B cell (primary cell): ENCODE results near the gene STK11. TPM values are rescaled to one million over a fixed set of nuclear protein-coding genes. Genes with fewer than 3 reads are reported as not detected.
A peak's percentile ranks its signal among the peaks of the same experiment; 100 is the strongest.

Source experiments
- ATAC-seq: fragments of 200-7000 bp; cut with Tn5 transposase; one replicate; pipeline ENCODE4 v1.10.0; 2021; ENCODE audit warnings: low read depth, mild to moderate bottlenecking, moderate number of reproducible peaks, moderate library complexity
- CTCF ChIA-PET: fragments of 350-600 bp; sonication (Branson Sonifier 250); formaldehyde crosslinking; loops from one replicate; lab custom pipeline; 2021; ENCODE audit warnings: antibody characterized with exemption, inconsistent platforms; lab: Charles Lee
- POLR2A ChIA-PET: fragments of 350-600 bp; sonication (Branson Sonifier 250); formaldehyde crosslinking; loops from one replicate; lab custom pipeline; 2021; ENCODE audit warnings: antibody characterized with exemption; lab: Charles Lee
- DNase-seq: peaks from one replicate; pipeline ENCODE4 v3.0.0; 2013
- H2AFZ ChIP-seq: 2 replicates; pipeline ENCODE4 v1.6.1; 2012; ENCODE audit warnings: mild to moderate bottlenecking, low read depth, low read length; ENCODE audit not compliant: insufficient read depth, poor library complexity, severe bottlenecking
- H3K27ac ChIP-seq, 2 donors: 1 replicate in 1 of 2; 2 replicates in 1 of 2; pipeline ENCODE4 v1.5.1; 2012 to 2013; ENCODE audit warnings: low read length in 2 of 2, mild to moderate bottlenecking in 2 of 2, moderate library complexity in 1 of 2
- H3K27me3 ChIP-seq, 4 experiments: fragments of 200-600 bp in 1 of 4; sonication (generic) in 1 of 4; replicated peaks in 1 of 4; 1 replicate in 2 of 4; 2 replicates in 2 of 4; pipeline versions ENCODE4 v1.6.1 to v1.7.0; 2013 to 2016; ENCODE audit warnings: low read length in 3 of 4, mild to moderate bottlenecking in 2 of 4, mixed read lengths in 1 of 4, moderate library complexity in 1 of 4; ENCODE audit not compliant: insufficient read depth in 4 of 4, control insufficient read depth in 3 of 4; ENCODE audit errors: control extremely low read depth in 1 of 4
- H3K36me3 ChIP-seq, 2 experiments: replicated peaks in 1 of 2; 1 replicate in 1 of 2; 2 replicates in 1 of 2; pipeline versions ENCODE4 v1.6.1 to v1.7.1; 2013; ENCODE audit warnings: low read length in 1 of 2; ENCODE audit not compliant: insufficient read depth in 2 of 2, control insufficient read depth in 1 of 2; ENCODE audit errors: control extremely low read depth in 1 of 2, extremely low read depth in 1 of 2
- H3K4me1 ChIP-seq, 2 donors: fragments of 200-600 bp in 1 of 2; sonication (generic) in 1 of 2; 1 replicate in 1 of 2; 2 replicates in 1 of 2; pipeline versions ENCODE4 v1.5.1 to v1.6.1; 2013 to 2017; ENCODE audit warnings: low read length in 2 of 2; ENCODE audit not compliant: control insufficient read depth in 2 of 2, insufficient read depth in 2 of 2
- H3K4me2 ChIP-seq: replicated peaks from 2 replicates; pipeline ENCODE3; 2012; ENCODE audit warnings: mild to moderate bottlenecking, low read depth, low read length; ENCODE audit not compliant: poor library complexity, severe bottlenecking
- H3K4me3 ChIP-seq, 5 experiments: fragments of 200-600 bp in 1 of 5; sonication (generic) in 1 of 5; 1 replicate in 3 of 5; 2 replicates in 2 of 5; pipeline versions ENCODE4 v1.5.1 to v1.7.0; 2011 to 2016; ENCODE audit warnings: low read length in 4 of 5, mild to moderate bottlenecking in 4 of 5, low read depth in 2 of 5, control low read depth in 1 of 5, moderate library complexity in 1 of 5; ENCODE audit not compliant: insufficient read depth in 1 of 5; ENCODE audit errors: control extremely low read depth in 1 of 5, extremely low read depth in 1 of 5
- H3K79me2 ChIP-seq: fragments of 200-600 bp; sonication (generic); one replicate; pipeline ENCODE4 v1.6.0; 2016; ENCODE audit warnings: low read length; ENCODE audit not compliant: control insufficient read depth, insufficient read depth
- H3K9ac ChIP-seq: fragments of 200-600 bp; sonication (generic); 2 replicates; pipeline ENCODE4 v1.6.1; 2017; ENCODE audit warnings: mild to moderate bottlenecking, low read length, moderate library complexity
- H3K9me3 ChIP-seq, 3 donors: one replicate each; pipeline versions ENCODE4 v1.6.1 to v1.7.1; 2013; ENCODE audit warnings: low read length in 2 of 3; ENCODE audit not compliant: control insufficient read depth in 2 of 3, insufficient read depth in 1 of 3; ENCODE audit errors: control extremely low read depth in 1 of 3
- H4K20me1 ChIP-seq: 2 replicates; pipeline ENCODE4 v1.6.0; 2012; ENCODE audit warnings: mild to moderate bottlenecking, low read length; ENCODE audit not compliant: insufficient read depth, control insufficient read depth, poor library complexity, severe bottlenecking
- H3K27ac Mint-ChIP-seq: one replicate; pipeline ENCODE4 v1.8.0; 2021; ENCODE audit warnings: mixed read lengths
- H3K27me3 Mint-ChIP-seq: one replicate; pipeline ENCODE4 v1.8.0; 2021; ENCODE audit warnings: mixed read lengths
- H3K4me1 Mint-ChIP-seq: one replicate; pipeline ENCODE4 v1.8.0; 2021; ENCODE audit warnings: mixed read lengths
- H3K4me3 Mint-ChIP-seq: one replicate; pipeline ENCODE4 v1.8.0; 2021; ENCODE audit warnings: mixed read lengths
- H3K9me3 Mint-ChIP-seq: one replicate; pipeline ENCODE4 v1.8.0; 2022; ENCODE audit warnings: mixed read lengths; ENCODE audit not compliant: insufficient read depth
- EZH2 ChIP-seq: IDR thresholded peaks from 2 replicates; pipeline ENCODE4 v1.6.1; 2012; ENCODE audit warnings: borderline replicate concordance, low read depth, mild to moderate bottlenecking, moderate library complexity, low read length; ENCODE audit not compliant: insufficient read depth, poor library complexity, severe bottlenecking
- WGBS: methylation state at CpG from one replicate; pipeline ENCODE4 v1.1.5; 2013; ENCODE audit warnings: missing lambda C conversion rate; ENCODE audit not compliant: insufficient coverage; 5-methylcytosine and 5-hydroxymethylcytosine counted together
- intact Hi-C: fragments of 100-400 bp; cut with micrococcal nuclease; formaldehyde crosslinking; loops from one replicate; pipeline ENCODE4 v1.10.0; 2022
- polyA plus RNA-seq: library from polyadenylated mRNA; depleted of rRNA; stranded (reverse); fragments of >200 nt; gene quantifications from 2 replicates; pipeline ENCODE4 v1.2.3, GENCODE V29; 2012
- total RNA-seq, 2 donors: library from RNA; stranded (reverse); fragments of 120-200 nt in 1 of 2; gene quantifications; 1 replicate in 1 of 2; 2 replicates in 1 of 2; pipeline versions ENCODE4 v1.2.3 to v1.2.4, GENCODE V29; 2013 to 2022
- TF ChIP-seq, protein P1 (sequence below): fragments of 200-600 bp; IDR thresholded peaks from one replicate; pipeline ENCODE4 v1.8.0; 2022; ENCODE audit warnings: antibody characterized with exemption, mild to moderate bottlenecking

STK11 gene
- total and polyA plus RNA-seq, 2 donors (not counting 1 experiment from before 2014, with no cell fraction given), result 87.9 to 89.9 TPM

DNA sequence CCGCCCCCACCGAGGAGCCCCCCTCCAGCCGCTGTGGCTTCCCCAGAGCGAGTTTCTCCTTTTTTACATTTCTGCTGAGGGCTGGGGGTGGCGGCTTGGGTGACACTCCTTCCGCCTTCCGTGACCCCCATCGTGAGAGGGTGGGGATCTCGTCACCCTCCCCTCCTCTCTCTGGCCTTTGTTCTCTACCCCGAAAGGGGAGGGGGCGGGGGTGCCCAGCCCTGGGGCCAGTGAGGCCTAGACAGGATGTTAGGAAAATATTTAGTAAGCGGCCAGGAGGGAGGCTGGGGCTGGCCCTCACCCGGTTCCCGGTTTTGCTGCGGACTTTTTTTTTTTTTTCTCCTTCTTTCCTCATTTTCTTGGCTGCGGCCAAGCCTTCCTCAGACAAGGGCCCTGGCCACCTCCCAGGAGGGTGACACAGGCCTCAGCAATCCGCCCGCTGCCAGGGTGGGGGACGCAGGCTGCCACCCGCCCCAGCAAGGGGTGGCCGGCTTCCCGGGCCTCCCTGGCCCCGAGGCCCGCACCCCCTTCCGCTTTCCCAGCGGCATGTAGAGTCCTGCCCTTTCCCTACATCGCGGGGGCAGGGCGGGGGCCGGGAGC is 46.7 kb downstream of the STK11 start:
- WGBS, result 0% methylated on average over 15 of the region's 30 CpGs
- Histone ChIP-seq H2AFZ (no peak overlapping the region), H3K4me1 (peaks cover 36 to 64% of the 10 kb centered on the region in 2 donors), H3K79me2 (peaks cover 63% of the 10 kb centered on the region), H3K27me3 (no peaks in the 10 kb centered on the region), H3K9ac (peak overlapping the region; percentile 86), H3K36me3 (peaks cover 0 to 41% of the 10 kb centered on the region in 2 experiments), H4K20me1 (peaks cover 58% of the 10 kb centered on the region), H3K27ac (peak overlapping the region; percentile 89 to 94), H3K9me3 (no peaks in the 10 kb centered on the region), H3K4me3 (peak overlapping the region; percentile 25 to 92 (median 86)), H3K4me2 (peak overlapping the region; percentile 98)
- peak overlapping the region; percentile 92 for H3K27ac Mint-ChIP-seq
- H3K4me1 Mint-ChIP-seq, result peaks cover 40% of the 10 kb centered on the region
- ATAC-seq (peak; percentile 1), DNase-seq (peak; percentile 82)
- H3K4me3 Mint-ChIP-seq, result peak overlapping the region; percentile 91
- ChIA-PET POLR2A (interaction anchor here (0.6 to 10.7 kb wide), 11 partner anchors 8 to 400 kb away, joined by 3 to 305 read pairs (median 3); partner anchors contain the start of genes CIRBP, FAM174C and TCF3), CTCF (interaction anchor here (0.7 to 5.8 kb wide), 6 partner anchors 8 to 52 kb away, joined by 3 to 113 read pairs (median 6); partner anchors contain the start of gene CIRBP)
- no peaks in the 10 kb centered on the region for H3K27me3 Mint-ChIP-seq
- TF ChIP-seq EZH2, result no peak
- TF ChIP-seq, protein P1, sequence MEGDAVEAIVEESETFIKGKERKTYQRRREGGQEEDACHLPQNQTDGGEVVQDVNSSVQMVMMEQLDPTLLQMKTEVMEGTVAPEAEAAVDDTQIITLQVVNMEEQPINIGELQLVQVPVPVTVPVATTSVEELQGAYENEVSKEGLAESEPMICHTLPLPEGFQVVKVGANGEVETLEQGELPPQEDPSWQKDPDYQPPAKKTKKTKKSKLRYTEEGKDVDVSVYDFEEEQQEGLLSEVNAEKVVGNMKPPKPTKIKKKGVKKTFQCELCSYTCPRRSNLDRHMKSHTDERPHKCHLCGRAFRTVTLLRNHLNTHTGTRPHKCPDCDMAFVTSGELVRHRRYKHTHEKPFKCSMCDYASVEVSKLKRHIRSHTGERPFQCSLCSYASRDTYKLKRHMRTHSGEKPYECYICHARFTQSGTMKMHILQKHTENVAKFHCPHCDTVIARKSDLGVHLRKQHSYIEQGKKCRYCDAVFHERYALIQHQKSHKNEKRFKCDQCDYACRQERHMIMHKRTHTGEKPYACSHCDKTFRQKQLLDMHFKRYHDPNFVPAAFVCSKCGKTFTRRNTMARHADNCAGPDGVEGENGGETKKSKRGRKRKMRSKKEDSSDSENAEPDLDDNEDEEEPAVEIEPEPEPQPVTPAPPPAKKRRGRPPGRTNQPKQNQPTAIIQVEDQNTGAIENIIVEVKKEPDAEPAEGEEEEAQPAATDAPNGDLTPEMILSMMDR, result no peak
- intact Hi-C loops, result no loop called here
- H3K9me3 Mint-ChIP-seq, result no peaks in the 10 kb centered on the region
